H1 (cell line): ENCODE results near the gene HS3ST5. TPM values are rescaled to one million over a fixed set of nuclear protein-coding genes. Genes with fewer than 3 reads are reported as not detected.

Experiments used
- CTCF ChIA-PET: fragments of 300-600 bp; sonication (Branson Sonifier 250); formaldehyde crosslinking; loops from one replicate; lab custom pipeline; 2021; ENCODE audit not compliant: partially characterized antibody; lab: Charles Lee
- POLR2A ChIA-PET: fragments of 300-600 bp; sonication (Branson Sonifier 250); formaldehyde crosslinking; loops from one replicate; lab custom pipeline; 2021; ENCODE audit warnings: inconsistent platforms; ENCODE audit not compliant: partially characterized antibody; lab: Charles Lee
- DNase-seq, 2 experiments: peaks; one replicate each; pipeline versions ENCODE4 v3.0.0 to v3.0.0-alpha.2; 2010 to 2022; ENCODE audit warnings: low spot score in 2 of 2, low read depth in 1 of 2, mixed read lengths in 1 of 2
- FAIRE-seq: peaks from 2 replicates; lab custom pipeline; 2011; peaks lifted over from hg19 to GRCh38; lab: Jason Lieb, UNC
- H2AFZ ChIP-seq: 2 replicates; pipeline ENCODE4 v1.8.1; 2012; ENCODE audit warnings: low read length, inconsistent platforms
- H2AK5ac ChIP-seq: 2 replicates; pipeline ENCODE4 v1.6.1; 2013; ENCODE audit warnings: low read depth, low read length
- H2BK120ac ChIP-seq: replicated peaks from 2 replicates; pipeline ENCODE3; 2013; ENCODE audit warnings: low read depth, low read length, inconsistent platforms
- H2BK12ac ChIP-seq: 2 replicates; pipeline ENCODE4 v1.6.1; 2013; ENCODE audit warnings: low read depth, low read length
- H2BK15ac ChIP-seq: 2 replicates; pipeline ENCODE4 v1.6.1; 2013; ENCODE audit warnings: low read length
- H2BK20ac ChIP-seq: 2 replicates; pipeline ENCODE4 v1.6.1; 2013; ENCODE audit warnings: low read length
- H2BK5ac ChIP-seq: 2 replicates; pipeline ENCODE4 v1.6.1; 2013; ENCODE audit warnings: low read depth, low read length
- H3K14ac ChIP-seq: 2 replicates; pipeline ENCODE4 v1.6.1; 2013; ENCODE audit warnings: inconsistent platforms; ENCODE audit not compliant: insufficient read length
- H3K18ac ChIP-seq: 2 replicates; pipeline ENCODE4 v1.6.1; 2013; ENCODE audit warnings: low read length; ENCODE audit errors: extremely low read depth
- H3K23ac ChIP-seq: 2 replicates; pipeline ENCODE4 v1.6.1; 2013; ENCODE audit warnings: inconsistent platforms; ENCODE audit not compliant: insufficient read length
- H3K23me2 ChIP-seq: 2 replicates; pipeline ENCODE4 v1.6.1; 2013; ENCODE audit warnings: low read depth, low read length
- H3K27ac ChIP-seq: 2 replicates; pipeline ENCODE4 v1.6.1; 2011; ENCODE audit warnings: low read depth, low read length, inconsistent platforms
- H3K27me3 ChIP-seq, 4 experiments: replicated peaks in 1 of 4; 1 replicate in 1 of 4; 2 replicates in 3 of 4; pipeline versions ENCODE4 v1.6.1 to v1.8.1; 2011 to 2013; ENCODE audit warnings: low read length in 3 of 4, mild to moderate bottlenecking in 3 of 4, inconsistent platforms in 2 of 4, mixed read lengths in 2 of 4, moderate library complexity in 1 of 4; ENCODE audit not compliant: control insufficient read depth in 3 of 4, insufficient read depth in 3 of 4; ENCODE audit errors: extremely low read depth in 1 of 4
- H3K36me3 ChIP-seq, 4 experiments: 2 replicates each; pipeline versions ENCODE4 v1.6.1 to v1.8.1; 2011 to 2013; ENCODE audit warnings: mild to moderate bottlenecking in 4 of 4, low read length in 3 of 4, moderate library complexity in 2 of 4, control low read depth in 1 of 4, inconsistent platforms in 1 of 4; ENCODE audit not compliant: insufficient read depth in 4 of 4, control insufficient read depth in 2 of 4
- H3K4ac ChIP-seq: replicated peaks from 2 replicates; pipeline ENCODE3; 2013; ENCODE audit warnings: low read length, low read depth, mixed read lengths, inconsistent platforms; ENCODE audit not compliant: insufficient read length
- H3K4me1 ChIP-seq, 4 experiments: replicated peaks in 1 of 4; 1 replicate in 1 of 4; 2 replicates in 3 of 4; pipeline versions ENCODE4 v1.6.1 to v1.8.1; 2011 to 2013; ENCODE audit warnings: low read length in 3 of 4, inconsistent platforms in 2 of 4, mixed read lengths in 1 of 4; ENCODE audit not compliant: insufficient read depth in 4 of 4, control insufficient read depth in 3 of 4
- H3K4me2 ChIP-seq, 2 experiments: 2 replicates each; pipeline versions ENCODE4 v1.6.1 to v1.8.1; 2011 to 2013; ENCODE audit warnings: low read depth in 2 of 2, low read length in 2 of 2, control low read depth in 1 of 2, inconsistent platforms in 1 of 2, mild to moderate bottlenecking in 1 of 2; ENCODE audit not compliant: insufficient read depth in 1 of 2
- H3K4me3 ChIP-seq, 4 experiments: fragments of 200-600, 300-600 bp in 1 of 4; sonication (generic), shearing (Covaris generic), sonication (Bioruptor Twin) in 1 of 4; 2 replicates each; pipeline versions ENCODE4 v1.5.1 to v1.8.1; 2011 to 2016; ENCODE audit warnings: low read length in 4 of 4, low read depth in 3 of 4, control low read depth in 2 of 4, inconsistent platforms in 2 of 4, mild to moderate bottlenecking in 2 of 4, mixed read lengths in 1 of 4, moderate library complexity in 1 of 4; ENCODE audit not compliant: insufficient read depth in 2 of 4; ENCODE audit errors: extremely low read depth in 1 of 4
- H3K56ac ChIP-seq: replicated peaks from 2 replicates; pipeline ENCODE3; 2013; ENCODE audit warnings: low read depth, mild to moderate bottlenecking, mixed read lengths, low read length, inconsistent platforms; ENCODE audit not compliant: insufficient read length
- H3K79me1 ChIP-seq: 2 replicates; pipeline ENCODE4 v1.6.1; 2013; ENCODE audit warnings: low read depth, low read length, control low read depth
- H3K79me2 ChIP-seq, 2 experiments: 2 replicates each; pipeline versions ENCODE4 v1.6.1 to v1.8.1; 2012 to 2013; ENCODE audit warnings: low read length in 2 of 2, mild to moderate bottlenecking in 2 of 2, inconsistent platforms in 1 of 2; ENCODE audit not compliant: insufficient read depth in 2 of 2, control insufficient read depth in 1 of 2
- H3K9ac ChIP-seq, 4 experiments: replicated peaks in 1 of 4; 1 replicate in 1 of 4; 2 replicates in 3 of 4; pipeline versions ENCODE4 v1.6.1 to v1.8.1; 2011 to 2013; ENCODE audit warnings: low read depth in 3 of 4, low read length in 3 of 4, control low read depth in 2 of 4, mild to moderate bottlenecking in 2 of 4, moderate library complexity in 2 of 4, inconsistent platforms in 1 of 4; ENCODE audit errors: extremely low read depth in 1 of 4
- H3K9me3 ChIP-seq, 2 experiments: 2 replicates each; pipeline versions ENCODE4 v1.6.1 to v1.8.1; 2012 to 2013; ENCODE audit warnings: mild to moderate bottlenecking in 2 of 2, moderate library complexity in 2 of 2, control low read depth in 1 of 2, inconsistent platforms in 1 of 2, low read depth in 1 of 2, low read length in 1 of 2, mixed read lengths in 1 of 2; ENCODE audit not compliant: insufficient read depth in 2 of 2
- H4K20me1 ChIP-seq, 2 experiments: replicated peaks in 1 of 2; 2 replicates each; pipeline versions ENCODE3 to v1.8.1; 2011 to 2013; ENCODE audit warnings: inconsistent platforms in 2 of 2, low read length in 2 of 2, mild to moderate bottlenecking in 1 of 2; ENCODE audit not compliant: insufficient read depth in 2 of 2, control insufficient read depth in 1 of 2
- H4K5ac ChIP-seq: 2 replicates; pipeline ENCODE4 v1.6.1; 2013; ENCODE audit warnings: low read length, low read depth, mixed read lengths, inconsistent platforms; ENCODE audit not compliant: insufficient read length
- H4K8ac ChIP-seq: 2 replicates; pipeline ENCODE4 v1.8.0; 2013; ENCODE audit warnings: mild to moderate bottlenecking, moderate library complexity, low read length, inconsistent platforms; ENCODE audit not compliant: insufficient read depth; ENCODE audit errors: extremely low read depth
- H4K91ac ChIP-seq: replicated peaks from 2 replicates; pipeline ENCODE3; 2013; ENCODE audit warnings: low read length, mixed read lengths, inconsistent platforms; ENCODE audit not compliant: insufficient read length
- RAD21 ChIP-seq, 2 experiments: IDR thresholded peaks in 1 of 2; conservative IDR thresholded peaks in 1 of 2; 2 replicates each; pipeline ENCODE4 v1.6.1; 2011; ENCODE audit warnings: low read depth in 2 of 2, low read length in 2 of 2, improper control_type of control experiment in 1 of 2, inconsistent platforms in 1 of 2, mild to moderate bottlenecking in 1 of 2, moderate library complexity in 1 of 2
- WGBS, 2 experiments: shearing (Covaris generic) in 1 of 2; methylation state at CpG; one replicate each; pipeline versions ENCODE4 v1.1.6 to v1.1.7; 2013 to 2015; ENCODE audit warnings: low lambda C conversion rate in 2 of 2, mixed read lengths in 2 of 2, inconsistent platforms in 1 of 2, low coverage in 1 of 2, missing lambda C conversion rate in 1 of 2; ENCODE audit not compliant: insufficient replicate concordance in 2 of 2, insufficient coverage in 1 of 2, insufficient read length in 1 of 2; ENCODE audit errors: extremely low coverage in 1 of 2, missing lambda C conversion rate in 1 of 2; 5-methylcytosine and 5-hydroxymethylcytosine counted together
- polyA plus RNA-seq, 7 experiments: library from polyadenylated mRNA; depleted of rRNA in 3 of 7; stranded (reverse) in 5 of 7; unstranded in 2 of 7; fragments of >200 nt in 5 of 7; fragments of 200-250 nt in 2 of 7; gene quantifications; 1 replicate in 5 of 7; 2 replicates in 1 of 7; 4 replicates in 1 of 7; pipeline versions ENCODE4 v1.2.1 to v1.2.3, GENCODE V29; 2011 to 2013; ENCODE audit warnings: missing spikeins in 2 of 7, mixed read lengths in 2 of 7
- total RNA-seq: library from RNA; stranded (reverse); fragmentation: NEBNext Ultra II Directional; extraction: Animal tissue kit (Norgen Biotek cat#: 25700); gene quantifications from 2 replicates; pipeline ENCODE4 v1.2.1, GENCODE V29; 2021

The HS3ST5 gene
- total and polyA plus RNA-seq, 2 of the 8 experiments (the other 6 are each of a cell fraction or from before 2014, with no cell fraction given): 1.2 to 9.9 TPM

DNA sequence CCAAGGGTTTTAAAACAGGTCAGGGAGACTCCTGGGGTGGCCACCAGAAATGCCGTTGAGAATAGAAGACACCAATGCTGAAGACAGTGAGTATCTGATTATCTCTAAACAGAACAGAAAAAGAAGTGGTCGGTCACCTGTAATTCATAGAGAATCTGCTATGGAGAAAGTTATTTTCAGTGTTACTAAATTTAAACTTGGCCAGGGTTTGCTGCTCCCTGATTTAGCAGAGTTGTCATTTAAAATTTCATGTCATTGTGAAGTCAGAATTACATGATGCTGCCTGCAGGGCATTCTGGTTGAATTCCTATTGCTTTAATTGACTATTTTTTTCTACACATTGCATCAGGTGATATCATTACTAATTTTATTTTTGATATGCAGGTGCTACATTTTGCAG is 114.1 kb downstream of the HS3ST5 start:
- H4K5ac ChIP-seq: no peak overlapping the region
- H2BK15ac ChIP-seq: no peak overlapping the region
- no peak overlapping the region for H3K4me2 ChIP-seq
- no peak overlapping the region for H3K4me3 ChIP-seq
- ChIA-PET CTCF (no interaction called here), POLR2A (no interaction called here)
- H3K23me2 ChIP-seq: no peaks in the 10 kb centered on the region
- H2BK5ac ChIP-seq: no peak overlapping the region
- WGBS, 2 experiments: 87% methylated on average over 2 of the region's 2 CpGs; no CpG with 5 or more reads in 1 of the 2 experiments
- H3K36me3 ChIP-seq: peaks cover 0 to 6% (median 2%) of the 10 kb centered on the region in 4 experiments; a peak in 2 of 8 replicates
- H3K27me3 ChIP-seq: no peaks in the 10 kb centered on the region; a peak in 1 of 7 replicates
- H3K27ac ChIP-seq: no peak overlapping the region
- H3K18ac ChIP-seq: no peak overlapping the region
- DNase-seq (no peak), FAIRE-seq (no peak)
- H4K20me1 ChIP-seq: no peaks in the 10 kb centered on the region
- no peak overlapping the region for H3K14ac ChIP-seq
- H4K8ac ChIP-seq: no peak overlapping the region
- H3K9me3 ChIP-seq: peaks cover 0 to 2% of the 10 kb centered on the region in 2 experiments; a peak in 1 of 4 replicates
- H2BK120ac ChIP-seq: no peak overlapping the region
- H4K91ac ChIP-seq: no peak overlapping the region
- no peaks in the 10 kb centered on the region for H3K79me1 ChIP-seq
- no peak overlapping the region for H3K23ac ChIP-seq
- H3K79me2 ChIP-seq: no peaks in the 10 kb centered on the region
- H3K4ac ChIP-seq: no peak overlapping the region
- no peaks in the 10 kb centered on the region; a peak in 1 of 7 replicates for H3K4me1 ChIP-seq
- no peak overlapping the region for H2AK5ac ChIP-seq
- H2BK12ac ChIP-seq: no peak overlapping the region
- no peak overlapping the region for H3K9ac ChIP-seq
- no peak overlapping the region for H3K56ac ChIP-seq
- no peak overlapping the region for H2AFZ ChIP-seq
- H2BK20ac ChIP-seq: no peak overlapping the region
- TF ChIP-seq RAD21 (IDR thresholded peaks at IDR 0.05 in 1 of 2, conservative IDR thresholded peaks at IDR 0.05 in 1 of 2; ENCODE audit: low read depth in 2 of 2, low read length in 2 of 2): no peak
